Endothelial cell of umbilical vein (primary cell): ENCODE measurements around the gene GPR108. TPM values are rescaled to one million over a fixed set of nuclear protein-coding genes. Genes with fewer than 3 reads are reported as not detected.

Source experiments
- BruUV-seq: library from RNA; stranded (reverse); fragments of 400-500 nt; replicated peaks from 2 replicates; lab custom pipeline; 2021; lab: Mats Ljungman, UMichigan
- CTCF ChIA-PET: fragments of 300-600, 350-600 bp; sonication (Branson Sonifier 250); formaldehyde crosslinking; loops from one replicate; lab custom pipeline; 2021; ENCODE audit warnings: antibody characterized with exemption, inconsistent platforms; lab: Charles Lee
- POLR2A ChIA-PET: fragments of 300-600, 350-600 bp; sonication (Branson Sonifier 250); formaldehyde crosslinking; loops from one replicate; lab custom pipeline; 2021; ENCODE audit warnings: antibody characterized with exemption, inconsistent platforms; lab: Charles Lee
- DNase-seq: peaks from one replicate; pipeline ENCODE4 v3.0.0-alpha.2; 2011; ENCODE audit warnings: low read depth, low spot score
- FAIRE-seq: peaks from 2 replicates; lab custom pipeline; 2011; peaks lifted over from hg19 to GRCh38; lab: Jason Lieb, UNC
- H2AFZ ChIP-seq: 2 replicates; pipeline ENCODE4 v1.6.0; 2012; ENCODE audit warnings: low read depth, low read length, control low read depth, inconsistent platforms
- H3K27ac ChIP-seq: 2 replicates; pipeline ENCODE4 v1.5.1; 2011; ENCODE audit warnings: low read depth, mild to moderate bottlenecking, control low read depth, low read length, moderate library complexity; ENCODE audit not compliant: insufficient read depth
- H3K27me3 ChIP-seq, 2 experiments: 2 replicates each; pipeline versions ENCODE4 v1.6.0 to v1.6.1; 2011; ENCODE audit warnings: low read length in 2 of 2, mixed read lengths in 1 of 2; ENCODE audit not compliant: control insufficient read depth in 2 of 2, insufficient read depth in 2 of 2
- H3K36me3 ChIP-seq, 2 experiments: 2 replicates in 1 of 2; 3 replicates in 1 of 2; pipeline ENCODE4 v1.5.1; 2011; ENCODE audit warnings: low read length in 2 of 2, mild to moderate bottlenecking in 1 of 2, moderate library complexity in 1 of 2; ENCODE audit not compliant: control insufficient read depth in 2 of 2, insufficient read depth in 2 of 2; ENCODE audit errors: extremely low read depth in 1 of 2
- H3K4me1 ChIP-seq: 3 replicates; pipeline ENCODE4 v1.5.1; 2011; ENCODE audit warnings: mild to moderate bottlenecking, low read length; ENCODE audit not compliant: control insufficient read depth, insufficient read depth; ENCODE audit errors: extremely low read depth
- H3K4me2 ChIP-seq: 2 replicates; pipeline ENCODE4 v1.6.1; 2011; ENCODE audit warnings: low read length, control low read depth, mixed read lengths; ENCODE audit not compliant: insufficient read depth
- H3K4me3 ChIP-seq, 3 experiments: fragments of 200-600 bp in 1 of 3; sonication (generic), shearing (Covaris generic) in 1 of 3; replicated peaks in 1 of 3; 2 replicates each; pipeline ENCODE4 v1.5.1; 2011 to 2016; ENCODE audit warnings: control low read depth in 3 of 3, low read length in 3 of 3, mild to moderate bottlenecking in 2 of 3, inconsistent platforms in 1 of 3, low read depth in 1 of 3, moderate library complexity in 1 of 3; ENCODE audit not compliant: insufficient read depth in 1 of 3
- H3K79me2 ChIP-seq: 2 replicates; pipeline ENCODE4 v1.6.0; 2012; ENCODE audit warnings: low read length, inconsistent platforms; ENCODE audit not compliant: control insufficient read depth, insufficient read depth
- H3K9ac ChIP-seq: replicated peaks from 2 replicates; pipeline ENCODE3; 2011; ENCODE audit warnings: low read length, control low read depth; ENCODE audit not compliant: insufficient read depth; ENCODE audit errors: extremely low read depth
- H3K9me1 ChIP-seq: replicated peaks from 3 replicates; pipeline ENCODE4 v1.6.0; 2011; ENCODE audit warnings: mild to moderate bottlenecking, low read length; ENCODE audit not compliant: control insufficient read depth, insufficient read depth; ENCODE audit errors: extremely low read depth
- H3K9me3 ChIP-seq: replicated peaks from 2 replicates; pipeline ENCODE4 v1.5.1; 2012; ENCODE audit warnings: low read length, inconsistent platforms; ENCODE audit not compliant: control insufficient read depth, insufficient read depth
- H4K20me1 ChIP-seq: replicated peaks from 2 replicates; pipeline ENCODE3; 2011; ENCODE audit warnings: mild to moderate bottlenecking, low read length; ENCODE audit not compliant: control insufficient read depth, insufficient read depth; ENCODE audit errors: extremely low read depth
- CTCF ChIP-seq, 2 donors: IDR thresholded peaks; 1 replicate in 1 of 2; 2 replicates in 1 of 2; pipeline ENCODE4 v1.5.1; 2011; ENCODE audit warnings: low read length in 2 of 2, mild to moderate bottlenecking in 2 of 2, moderate library complexity in 2 of 2, control low read depth in 1 of 2, inconsistent platforms in 1 of 2, low read depth in 1 of 2; ENCODE audit not compliant: insufficient read depth in 1 of 2; ENCODE audit errors: extremely low read depth in 1 of 2
- EZH2 ChIP-seq: IDR thresholded peaks from 2 replicates; pipeline ENCODE4 v1.6.1; 2012; ENCODE audit warnings: borderline replicate concordance, low read depth, mild to moderate bottlenecking, moderate library complexity, low read length, inconsistent platforms; ENCODE audit not compliant: severe bottlenecking
- FOS ChIP-seq: IDR thresholded peaks from 2 replicates; pipeline ENCODE4 v1.6.1; 2011; ENCODE audit warnings: mild to moderate bottlenecking, low read length, moderate library complexity, borderline replicate concordance; ENCODE audit not compliant: insufficient read depth
- GATA2 ChIP-seq: IDR thresholded peaks from 2 replicates; pipeline ENCODE4 v1.7.0; 2011; ENCODE audit warnings: low read depth, mild to moderate bottlenecking, moderate library complexity, mixed read lengths, low read length; ENCODE audit not compliant: insufficient read length, insufficient read depth
- JUN ChIP-seq: IDR thresholded peaks from 2 replicates; pipeline ENCODE4 v1.6.1; 2011; ENCODE audit warnings: borderline replicate concordance, low read depth; ENCODE audit not compliant: insufficient read length, insufficient read depth
- MYC ChIP-seq: IDR thresholded peaks from one replicate; pipeline ENCODE4 v1.6.1; 2011; ENCODE audit warnings: mild to moderate bottlenecking, low read depth, low read length
- POLR2A ChIP-seq: IDR thresholded peaks from 2 replicates; pipeline ENCODE4 v1.6.1; 2012; ENCODE audit warnings: low read depth, mild to moderate bottlenecking, control low read depth, low read length
- POLR2AphosphoS5 ChIP-seq: IDR thresholded peaks from 2 replicates; pipeline ENCODE4 v1.6.1; 2012; ENCODE audit warnings: low read depth, mild to moderate bottlenecking, control low read depth, low read length, moderate library complexity; ENCODE audit not compliant: insufficient read depth
- dilution Hi-C: fragments of 300-500 bp; cut with MboI; formaldehyde crosslinking; loops from one replicate; pipeline ENCODE4 v1.15.0; 2019; ENCODE audit warnings: low sequenced_read_pairs; ENCODE audit not compliant: extremely low pct_ligation_motif_present
- intact Hi-C: fragments of 100-400 bp; cut with micrococcal nuclease; formaldehyde crosslinking; loops from one replicate; pipeline ENCODE4 v1.10.0; 2022
- polyA plus RNA-seq, 4 experiments: library from polyadenylated mRNA; depleted of rRNA in 3 of 4; stranded (reverse) in 3 of 4; unstranded in 1 of 4; fragments of >200 nt; gene quantifications; 2 replicates each; pipeline versions ENCODE4 v1.2.1 to v1.2.3, GENCODE V29; 2011 to 2012; ENCODE audit warnings: missing spikeins in 1 of 4
- total RNA-seq: library from RNA; stranded (reverse); gene quantifications from 2 replicates; pipeline ENCODE4 v1.2.3, GENCODE V29; 2021

The GPR108 gene
- total and polyA plus RNA-seq, 2 donors (not counting 3 experiments of a cell fraction or from before 2014, with no cell fraction given), result 68.5 to 80.2 TPM

- no peaks in the 10 kb centered on the region for H4K20me1 ChIP-seq
- no peak for FAIRE-seq
- dilution Hi-C loops, result no loop called here
- ChIA-PET POLR2A (no interaction called here), CTCF (no interaction called here)
- intact Hi-C loops, result no loop called here
- H3K36me3 ChIP-seq, result no peaks in the 10 kb centered on the region
- H3K4me3 ChIP-seq, result no peak overlapping the region
- no peaks in the 10 kb centered on the region for H3K27me3 ChIP-seq
- H3K27ac ChIP-seq, result no peak overlapping the region
- no TSS peak for BruUV-seq
- no peak for TF ChIP-seq MYC
- TF ChIP-seq FOS, result no peak
- no peak for TF ChIP-seq POLR2AphosphoS5
- TF ChIP-seq GATA2, result no peak
- TF ChIP-seq EZH2, result no peak
- no peak for TF ChIP-seq JUN
- no peak for TF ChIP-seq CTCF (IDR thresholded peaks at IDR 0.05; ENCODE audit: extremely low read depth in 1 of 2, insufficient read depth in 1 of 2, low read depth in 1 of 2, low read length in 2 of 2)
- TF ChIP-seq POLR2A, result no peak
- no peaks in the 10 kb centered on the region for H3K4me1 ChIP-seq
- no peaks in the 10 kb centered on the region for H3K9me3 ChIP-seq
- no peak overlapping the region for H3K4me2 ChIP-seq
- no peaks in the 10 kb centered on the region for H3K79me2 ChIP-seq
- H3K9me1 ChIP-seq, result no peaks in the 10 kb centered on the region
- no peak overlapping the region for H3K9ac ChIP-seq
- H2AFZ ChIP-seq, result no peak overlapping the region
- no peak for DNase-seq
Observed at GRCh38 chr19:6697291-6697690, 40.1 kb downstream of the GPR108 start.
